DMS53 treated with DMSO at 0.1 percent for 48 hours (cell line): ENCODE data around the gene ZNF438.
"Not testable (repeated sequence)": the region's sequence is repeated elsewhere in the genome, so short reads cannot be mapped to it uniquely, and the experiment has no call there.

Experiments used
- DNase-seq: peaks from one replicate; lab custom pipeline; 2025; ENCODE audit not compliant: unreplicated experiment; lab: John Stamatoyannopoulos, UW

ZNF438 gene

DNA sequence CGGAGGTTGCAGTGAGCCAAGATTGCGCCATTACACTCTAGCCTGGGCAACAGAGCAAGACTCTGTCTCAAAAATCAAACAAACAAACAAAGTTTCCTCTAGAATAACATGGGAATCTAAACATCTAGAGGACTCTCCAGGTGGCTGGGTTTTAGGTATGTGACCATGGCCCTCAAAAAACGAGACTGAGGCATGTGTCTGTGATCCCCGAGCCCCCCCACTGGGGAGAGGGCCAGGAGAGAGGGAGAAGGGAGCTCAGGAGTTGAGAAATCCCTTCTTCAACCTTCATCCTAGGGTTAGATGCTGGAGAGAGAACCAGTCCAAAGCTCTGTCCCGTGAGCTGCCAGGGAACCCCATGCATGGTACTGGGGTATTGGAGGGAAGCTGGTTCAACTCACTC, 214.1 kb downstream of the ZNF438 start:
- no peak for DNase-seq

- DNase-seq: no peak
Observed at GRCh38 chr10:30816820-30817171, 214.9 kb downstream of the ZNF438 start.

GRCh38 chr10:30816159-30816819, 215.4 kb downstream of the ZNF438 start:
- DNase-seq: no peak

DNA sequence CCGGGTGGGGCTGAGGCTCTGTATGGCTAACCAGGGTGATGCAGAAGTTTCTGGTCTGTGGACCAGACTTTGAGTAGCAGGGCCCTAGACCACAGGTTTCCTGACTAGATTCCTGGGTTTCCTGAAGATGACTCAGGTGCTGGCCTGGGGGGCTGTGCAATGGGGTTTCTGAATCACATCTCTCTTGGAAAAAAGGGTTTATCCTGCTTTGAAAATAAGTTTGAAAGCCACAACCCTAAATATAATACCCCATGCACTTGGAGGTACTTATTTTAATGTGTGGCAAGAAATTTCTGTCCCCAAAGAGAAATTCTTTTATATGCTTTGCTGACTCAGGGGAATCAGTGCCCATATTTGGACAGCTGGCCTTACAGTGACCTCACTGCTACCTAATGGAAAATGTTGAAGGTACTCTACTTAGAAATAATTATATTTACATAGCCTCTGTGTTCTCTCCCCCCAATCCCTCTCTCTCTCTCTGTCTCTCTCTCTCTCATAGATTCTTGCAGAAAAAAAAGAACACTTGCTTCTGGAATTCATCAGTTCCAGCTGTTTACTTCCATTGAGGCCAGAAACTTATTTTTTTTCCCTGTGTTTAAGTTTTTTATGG, 217.7 kb downstream of the ZNF438 start:
- peak; percentile 21 for DNase-seq

GRCh38 chr10:30812018-30812851, 219.4 kb downstream of the ZNF438 start:
- DNase-seq: no peak

- no peak for DNase-seq
Observed at GRCh38 chr10:30811276-30812017, 220.2 kb downstream of the ZNF438 start.

DNA sequence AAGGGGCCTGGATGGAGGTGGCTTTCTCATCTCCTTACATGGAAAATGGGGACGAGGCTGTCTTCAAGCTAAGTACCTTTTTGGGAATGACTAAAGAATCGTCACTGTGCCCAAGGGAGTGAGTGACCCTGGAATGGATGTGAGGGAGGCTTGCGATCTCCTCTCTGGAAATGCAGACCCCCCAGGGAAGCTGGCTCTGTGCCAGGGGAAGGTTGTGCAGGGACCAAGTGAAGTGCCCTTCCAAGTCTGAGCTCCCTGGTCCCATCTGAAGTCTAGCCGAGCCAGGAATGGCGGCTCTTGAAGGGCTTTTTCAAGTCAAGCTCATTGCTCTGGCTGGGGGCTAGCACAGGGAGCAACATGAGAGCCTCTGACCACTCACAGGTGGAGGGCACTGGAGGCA, 221.2 kb downstream of the ZNF438 start:
- no peak for DNase-seq

GRCh38 chr10:30806850-30807249, 224.8 kb downstream of the ZNF438 start:
- DNase-seq: no peak

- no peak for DNase-seq
Observed at GRCh38 chr10:30805061-30805460, 226.6 kb downstream of the ZNF438 start.

DNA sequence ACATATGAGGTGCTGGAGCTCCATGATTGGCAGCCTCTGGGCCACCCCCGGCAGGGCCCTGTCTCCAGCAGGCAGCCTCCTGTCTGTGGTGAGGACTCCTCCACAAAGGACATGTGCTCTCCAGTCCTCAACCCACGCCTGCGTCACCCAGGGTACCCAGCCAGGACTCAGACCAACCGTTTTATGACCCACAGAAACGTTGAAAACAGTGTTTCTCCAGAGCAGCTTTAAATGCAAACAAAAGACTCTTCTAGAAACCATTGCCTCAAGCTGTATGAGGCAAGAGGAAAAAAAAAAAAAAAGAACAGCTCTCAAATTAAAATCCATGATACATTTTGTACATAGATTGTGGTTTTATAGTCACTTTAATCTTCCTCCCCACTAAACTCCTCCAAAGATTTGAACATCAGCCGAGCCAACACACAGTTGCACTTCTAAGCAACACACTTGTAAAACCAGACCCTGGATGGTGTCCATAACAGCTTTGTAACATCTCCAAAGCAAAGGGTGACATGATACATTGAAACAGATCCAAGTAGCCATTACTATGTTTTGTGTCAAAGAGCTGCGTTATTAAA, 227.1 kb downstream of the ZNF438 start:
- DNase-seq: no peak

- no peak for DNase-seq
Observed at GRCh38 chr10:30803892-30804322, 227.8 kb downstream of the ZNF438 start.

DNA sequence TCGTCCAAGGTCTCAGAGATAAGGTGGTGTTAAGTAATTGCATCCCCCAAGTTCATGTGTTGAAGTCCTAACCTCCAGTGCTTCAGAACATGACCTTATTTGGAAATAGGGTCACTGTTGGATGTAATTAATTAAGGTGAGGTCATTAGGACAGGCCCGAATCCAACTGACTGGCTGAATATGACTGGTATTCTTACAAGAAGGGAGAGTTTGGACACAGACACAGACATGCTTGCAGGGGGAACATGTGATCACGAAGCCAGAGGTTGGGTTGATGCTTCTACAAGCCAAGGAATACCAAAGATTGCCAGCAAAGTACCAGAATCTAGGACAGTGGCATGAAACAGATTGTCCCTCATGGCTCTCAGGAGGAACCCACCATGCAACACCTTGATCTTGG, 228.6 kb downstream of the ZNF438 start:
- DNase-seq: no peak

- no peak for DNase-seq
Observed at GRCh38 chr10:30800368-30800767, 231.3 kb downstream of the ZNF438 start.

GRCh38 chr10:30798646-30799185, 232.9 kb downstream of the ZNF438 start:
- no peak for DNase-seq

GRCh38 chr10:30795024-30795423, 236.6 kb downstream of the ZNF438 start:
- not testable (repeated sequence) for DNase-seq
